Mesendoderm (in vitro differentiated cells): Measurements from ENCODE around the gene IL1RAPL2.

Experiments used
- DNase-seq: peaks from one replicate; pipeline ENCODE4 v3.0.0; 2013
- H2AK5ac ChIP-seq: 2 replicates; pipeline ENCODE4 v1.6.1; 2013; ENCODE audit warnings: low read length, inconsistent platforms
- H2BK120ac ChIP-seq: 2 replicates; pipeline ENCODE4 v1.6.1; 2013; ENCODE audit warnings: low read depth, mild to moderate bottlenecking, low read length, moderate library complexity, mixed read lengths
- H2BK15ac ChIP-seq: replicated peaks from 2 replicates; pipeline ENCODE4 v1.6.1; 2013; ENCODE audit warnings: low read depth, mild to moderate bottlenecking, moderate library complexity
- H2BK5ac ChIP-seq: 2 replicates; pipeline ENCODE4 v1.6.1; 2013; ENCODE audit warnings: low read length, inconsistent platforms
- H3K18ac ChIP-seq: 2 replicates; pipeline ENCODE4 v1.6.1; 2013; ENCODE audit warnings: mild to moderate bottlenecking, low read length, mixed read lengths
- H3K23ac ChIP-seq: one replicate; pipeline ENCODE4 v1.6.1; 2013; ENCODE audit warnings: low read length
- H3K27ac ChIP-seq: 2 replicates; pipeline ENCODE4 v1.5.1; 2013; ENCODE audit warnings: low read depth, mild to moderate bottlenecking, inconsistent platforms, low read length, moderate library complexity
- H3K27me3 ChIP-seq: 2 replicates; pipeline ENCODE4 v1.6.1; 2013; ENCODE audit warnings: low read length, control low read depth, mild to moderate bottlenecking, inconsistent platforms; ENCODE audit not compliant: insufficient read depth, poor library complexity
- H3K36me3 ChIP-seq: 2 replicates; pipeline ENCODE4 v1.6.1; 2013; ENCODE audit warnings: low read length, inconsistent platforms; ENCODE audit not compliant: control insufficient read depth, insufficient read depth
- H3K4ac ChIP-seq: one replicate; pipeline ENCODE4 v1.6.1; 2013; ENCODE audit warnings: low read depth, mild to moderate bottlenecking, low read length, moderate library complexity
- H3K4me1 ChIP-seq: 2 replicates; pipeline ENCODE4 v1.6.1; 2013; ENCODE audit warnings: low read depth, low read length, inconsistent platforms; ENCODE audit not compliant: control insufficient read depth
- H3K4me2 ChIP-seq: 2 replicates; pipeline ENCODE4 v1.6.1; 2013; ENCODE audit warnings: low read length
- H3K4me3 ChIP-seq: 2 replicates; pipeline ENCODE4 v1.5.1; 2013; ENCODE audit warnings: mild to moderate bottlenecking, low read length
- H3K56ac ChIP-seq: one replicate; pipeline ENCODE4 v1.6.1; 2013; ENCODE audit warnings: low read length
- H3K79me1 ChIP-seq: 2 replicates; pipeline ENCODE4 v1.6.1; 2013; ENCODE audit warnings: low read length, inconsistent platforms
- H3K79me2 ChIP-seq: 2 replicates; pipeline ENCODE4 v1.6.1; 2013; ENCODE audit warnings: mild to moderate bottlenecking, low read length; ENCODE audit not compliant: control insufficient read depth, insufficient read depth
- H3K9ac ChIP-seq: 2 replicates; pipeline ENCODE4 v1.6.1; 2013; ENCODE audit warnings: low read length, inconsistent platforms
- H4K5ac ChIP-seq: one replicate; pipeline ENCODE4 v1.6.1; 2013; ENCODE audit warnings: low read length
- H4K8ac ChIP-seq: one replicate; pipeline ENCODE4 v1.6.1; 2013; ENCODE audit warnings: low read depth, mild to moderate bottlenecking, control low read depth, low read length, moderate library complexity
- WGBS: extraction: QIAGEN DNeasy Blood & Tissue Kit; methylation state at CpG from one replicate; pipeline ENCODE4 v1.1.7; 2013; ENCODE audit warnings: low lambda C conversion rate, missing lambda C conversion rate; ENCODE audit not compliant: insufficient coverage; ENCODE audit errors: extremely low coverage; 5-methylcytosine and 5-hydroxymethylcytosine counted together

IL1RAPL2 gene

GRCh38 chrX:105063743-105064142 lies 497.7 kb downstream of the IL1RAPL2 start:
- H3K79me1 ChIP-seq: no peaks in the 10 kb centered on the region
- no peak overlapping the region for H4K8ac ChIP-seq
- H2BK15ac ChIP-seq: no peak overlapping the region
- no peak overlapping the region for H3K18ac ChIP-seq
- no peak overlapping the region for H2BK5ac ChIP-seq
- H2AK5ac ChIP-seq: no peak overlapping the region
- H3K56ac ChIP-seq: no peak overlapping the region
- no peaks in the 10 kb centered on the region for H3K36me3 ChIP-seq
- no peak overlapping the region for H3K4me3 ChIP-seq
- DNase-seq: peak; percentile 42
- H3K23ac ChIP-seq: no peak overlapping the region
- H2BK120ac ChIP-seq: no peak overlapping the region
- no peaks in the 10 kb centered on the region for H3K4me1 ChIP-seq
- no peaks in the 10 kb centered on the region for H3K79me2 ChIP-seq
- H3K9ac ChIP-seq: no peak overlapping the region
- no peak overlapping the region for H3K27ac ChIP-seq
- H3K4ac ChIP-seq: no peak overlapping the region
- H3K27me3 ChIP-seq: no peaks in the 10 kb centered on the region
- H4K5ac ChIP-seq: no peak overlapping the region
- no peak overlapping the region for H3K4me2 ChIP-seq

GRCh38 chrX:105098201-105098600 lies 532.2 kb downstream of the IL1RAPL2 start:
- DNase-seq: no peak
- no peak overlapping the region for H3K18ac ChIP-seq
- H2BK15ac ChIP-seq: no peak overlapping the region
- H3K27me3 ChIP-seq: no peaks in the 10 kb centered on the region
- H3K27ac ChIP-seq: no peak overlapping the region
- no peaks in the 10 kb centered on the region for H3K4me1 ChIP-seq
- H4K8ac ChIP-seq: no peak overlapping the region
- no peaks in the 10 kb centered on the region for H3K79me1 ChIP-seq
- H3K56ac ChIP-seq: no peak overlapping the region
- H3K23ac ChIP-seq: no peak overlapping the region
- H2AK5ac ChIP-seq: no peak overlapping the region
- no CpG with 5 or more reads among the region's 2 CpGs for WGBS
- no peak overlapping the region for H3K4me2 ChIP-seq
- H3K79me2 ChIP-seq: no peaks in the 10 kb centered on the region
- H3K4me3 ChIP-seq: no peak overlapping the region
- no peak overlapping the region for H2BK120ac ChIP-seq
- H3K4ac ChIP-seq: no peak overlapping the region
- no peaks in the 10 kb centered on the region for H3K36me3 ChIP-seq
- H3K9ac ChIP-seq: no peak overlapping the region
- H4K5ac ChIP-seq: no peak overlapping the region
- no peak overlapping the region for H2BK5ac ChIP-seq

- no peak overlapping the region for H3K4me2 ChIP-seq
- no peaks in the 10 kb centered on the region for H3K79me1 ChIP-seq
- H3K36me3 ChIP-seq: no peaks in the 10 kb centered on the region
- no peak overlapping the region for H2AK5ac ChIP-seq
- no peak overlapping the region for H3K27ac ChIP-seq
- no peak overlapping the region for H3K9ac ChIP-seq
- H2BK120ac ChIP-seq: no peak overlapping the region
- no peak overlapping the region for H4K8ac ChIP-seq
- H3K18ac ChIP-seq: no peak overlapping the region
- no peak overlapping the region for H3K56ac ChIP-seq
- H4K5ac ChIP-seq: no peak overlapping the region
- no peaks in the 10 kb centered on the region for H3K27me3 ChIP-seq
- no peak overlapping the region for H2BK15ac ChIP-seq
- no peak for DNase-seq
- no CpG with 5 or more reads among the region's 4 CpGs for WGBS
- no peak overlapping the region for H3K4ac ChIP-seq
- no peak overlapping the region for H3K4me3 ChIP-seq
- H3K23ac ChIP-seq: no peak overlapping the region
- H3K4me1 ChIP-seq: no peaks in the 10 kb centered on the region
- H3K79me2 ChIP-seq: no peaks in the 10 kb centered on the region
- no peak overlapping the region for H2BK5ac ChIP-seq
Measured at GRCh38 chrX:105098812-105099211, 532.8 kb downstream of the IL1RAPL2 start.

GRCh38 chrX:105101378-105101777 lies 535.4 kb downstream of the IL1RAPL2 start:
- Histone ChIP-seq H3K4me2 (no peak overlapping the region), H3K4me3 (no peak overlapping the region), H4K8ac (no peak overlapping the region), H3K79me2 (no peaks in the 10 kb centered on the region), H3K27ac (no peak overlapping the region), H3K9ac (no peak overlapping the region), H3K79me1 (no peaks in the 10 kb centered on the region), H3K4ac (no peak overlapping the region), H2AK5ac (no peak overlapping the region), H2BK15ac (no peak overlapping the region), H4K5ac (no peak overlapping the region), H2BK120ac (no peak overlapping the region), H3K27me3 (no peaks in the 10 kb centered on the region), H3K18ac (no peak overlapping the region), H3K36me3 (no peaks in the 10 kb centered on the region), H3K4me1 (no peaks in the 10 kb centered on the region), H2BK5ac (no peak overlapping the region), H3K56ac (no peak overlapping the region), H3K23ac (no peak overlapping the region)
- no CpG with 5 or more reads among the region's 3 CpGs for WGBS
- no peak for DNase-seq

- H3K27ac ChIP-seq: no peak overlapping the region
- H3K23ac ChIP-seq: no peak overlapping the region
- H4K8ac ChIP-seq: no peak overlapping the region
- no peaks in the 10 kb centered on the region for H3K79me2 ChIP-seq
- no peaks in the 10 kb centered on the region for H3K36me3 ChIP-seq
- no peak overlapping the region for H3K9ac ChIP-seq
- H3K4me3 ChIP-seq: no peak overlapping the region
- H2BK15ac ChIP-seq: no peak overlapping the region
- DNase-seq: no peak
- H3K56ac ChIP-seq: no peak overlapping the region
- H3K27me3 ChIP-seq: no peaks in the 10 kb centered on the region
- no peaks in the 10 kb centered on the region for H3K79me1 ChIP-seq
- no CpG with 5 or more reads among the region's 6 CpGs for WGBS
- H3K18ac ChIP-seq: no peak overlapping the region
- H3K4me1 ChIP-seq: no peaks in the 10 kb centered on the region
- H2AK5ac ChIP-seq: no peak overlapping the region
- H4K5ac ChIP-seq: no peak overlapping the region
- no peak overlapping the region for H2BK120ac ChIP-seq
- no peak overlapping the region for H3K4ac ChIP-seq
- no peak overlapping the region for H2BK5ac ChIP-seq
- H3K4me2 ChIP-seq: no peak overlapping the region
Measured at GRCh38 chrX:105109936-105110335, 543.9 kb downstream of the IL1RAPL2 start.

- Histone ChIP-seq H3K27ac (no peak overlapping the region), H2BK15ac (no peak overlapping the region), H3K18ac (no peak overlapping the region), H2BK120ac (no peak overlapping the region), H3K4me3 (no peak overlapping the region), H3K79me2 (no peaks in the 10 kb centered on the region), H3K4me1 (no peaks in the 10 kb centered on the region), H3K4me2 (no peak overlapping the region), H3K23ac (no peak overlapping the region), H3K27me3 (no peaks in the 10 kb centered on the region), H3K79me1 (no peaks in the 10 kb centered on the region), H4K8ac (no peak overlapping the region), H3K56ac (no peak overlapping the region), H3K4ac (no peak overlapping the region), H4K5ac (no peak overlapping the region), H2BK5ac (no peak overlapping the region), H3K9ac (no peak overlapping the region), H2AK5ac (no peak overlapping the region), H3K36me3 (no peaks in the 10 kb centered on the region)
- no CpG with 5 or more reads among the region's 3 CpGs for WGBS
- DNase-seq: no peak
Measured at GRCh38 chrX:105114554-105115130, 548.6 kb downstream of the IL1RAPL2 start.
